ENCODE measurements around the gene ERI3.
A peak's percentile ranks its signal among the peaks of the same experiment; 100 is the strongest.

ERI3 gene

GRCh38 chr1:44246806-44247205, 108.3 kb downstream of the ERI3 start:
- Histone ChIP-seq H3K4me3 (ENCODE audit: low read length in 2 of 2) (no peak overlapping the region), H3K27me3 (ENCODE audit: control insufficient read depth in 1 of 2, insufficient read depth in 2 of 2, low read length in 2 of 2) (no peaks in the 10 kb centered on the region), H3K36me3 (ENCODE audit: control insufficient read depth in 2 of 2, insufficient read depth in 2 of 2, low read length in 2 of 2) (peaks cover 11 to 17% of the 10 kb centered on the region in 2 donors), H3K9ac (ENCODE audit: low read length in 2 of 2) (no peak overlapping the region), H3K9me3 (ENCODE audit: control insufficient read depth in 2 of 2, low read length in 2 of 2) (no peaks in the 10 kb centered on the region), H3K4me1 (ENCODE audit: control insufficient read depth, insufficient read depth, low read length) (no peaks in the 10 kb centered on the region), H3K27ac (ENCODE audit: low read length) (no peak overlapping the region)

DNA sequence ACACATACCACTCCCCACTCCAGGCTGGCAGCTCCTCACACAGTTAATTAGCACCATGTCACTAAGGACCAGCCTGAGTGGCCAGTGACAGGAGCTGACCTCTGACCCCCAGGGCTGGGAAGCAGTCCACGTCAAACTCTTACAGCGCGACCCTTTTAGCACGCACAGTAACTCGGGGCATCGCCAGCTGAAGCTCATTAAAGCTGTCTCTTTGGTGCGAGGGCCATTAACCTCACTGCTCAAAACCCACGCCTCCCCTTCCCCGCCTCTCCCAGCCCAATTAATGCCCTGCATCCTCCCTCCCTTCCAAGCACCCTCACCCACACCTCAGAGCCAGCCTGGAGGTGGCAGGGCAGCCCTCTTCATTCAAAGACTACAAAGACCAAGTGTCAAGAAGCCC, 110.1 kb downstream of the ERI3 start:
- Histone ChIP-seq H3K27ac (ENCODE audit: low read length) (no peak overlapping the region), H3K27me3 (ENCODE audit: control insufficient read depth in 1 of 2, insufficient read depth in 2 of 2, low read length in 2 of 2) (no peaks in the 10 kb centered on the region), H3K36me3 (ENCODE audit: control insufficient read depth in 2 of 2, insufficient read depth in 2 of 2, low read length in 2 of 2) (peaks cover 11 to 14% of the 10 kb centered on the region in 2 donors)

GRCh38 chr1:44243782-44244495, 111.1 kb downstream of the ERI3 start:
- Histone ChIP-seq H3K4me3 (ENCODE audit: low read length in 2 of 2) (no peak overlapping the region), H3K27me3 (ENCODE audit: control insufficient read depth in 1 of 2, insufficient read depth in 2 of 2, low read length in 2 of 2) (no peaks in the 10 kb centered on the region), H3K27ac (ENCODE audit: low read length) (no peak overlapping the region), H3K9ac (ENCODE audit: low read length in 2 of 2) (no peak overlapping the region), H3K4me1 (ENCODE audit: control insufficient read depth, insufficient read depth, low read length) (peaks cover 20% of the 10 kb centered on the region), H3K9me3 (ENCODE audit: control insufficient read depth in 2 of 2, low read length in 2 of 2) (no peaks in the 10 kb centered on the region), H3K36me3 (ENCODE audit: control insufficient read depth in 2 of 2, insufficient read depth in 2 of 2, low read length in 2 of 2) (peaks cover 11 to 14% of the 10 kb centered on the region in 2 donors)

More for the DNA sequence above, 110.1 kb downstream of the ERI3 start:
- no peak overlapping the region for H3K9ac ChIP-seq (ENCODE audit: low read length in 2 of 2)
- H3K9me3 ChIP-seq (ENCODE audit: control insufficient read depth in 2 of 2, low read length in 2 of 2), result no peaks in the 10 kb centered on the region
- no peak overlapping the region for H3K4me3 ChIP-seq (ENCODE audit: low read length in 2 of 2)
- peaks cover 9% of the 10 kb centered on the region for H3K4me1 ChIP-seq (ENCODE audit: control insufficient read depth, insufficient read depth, low read length)

DNA sequence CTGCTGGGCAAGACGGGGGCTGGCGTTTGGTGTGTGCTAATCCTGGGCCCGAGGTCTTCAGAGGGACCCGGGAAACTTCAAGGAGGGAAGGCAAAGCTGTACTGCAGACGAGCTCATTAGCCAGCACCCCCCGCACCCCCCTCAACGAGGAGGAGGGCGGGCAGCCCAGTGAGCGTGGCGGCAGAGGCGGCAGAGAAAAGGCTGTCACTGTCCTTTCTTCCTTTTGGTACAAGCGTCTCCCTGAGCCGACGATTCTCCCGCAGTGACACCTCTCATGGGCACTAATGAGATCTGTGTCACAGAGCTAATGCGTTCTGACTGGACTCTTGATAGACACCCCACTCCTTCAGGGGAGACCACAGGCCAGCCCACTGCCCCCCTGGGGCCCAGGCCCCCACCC, 112.3 kb downstream of the ERI3 start:
- Histone ChIP-seq H3K4me3 (ENCODE audit: low read length in 2 of 2) (no peak overlapping the region), H3K9me3 (ENCODE audit: control insufficient read depth in 2 of 2, low read length in 2 of 2) (no peaks in the 10 kb centered on the region), H3K4me1 (ENCODE audit: control insufficient read depth, insufficient read depth, low read length) (peaks cover 25% of the 10 kb centered on the region), H3K9ac (ENCODE audit: low read length in 2 of 2) (no peak overlapping the region), H3K27me3 (ENCODE audit: control insufficient read depth in 1 of 2, insufficient read depth in 2 of 2, low read length in 2 of 2) (no peaks in the 10 kb centered on the region), H3K36me3 (ENCODE audit: control insufficient read depth in 2 of 2, insufficient read depth in 2 of 2, low read length in 2 of 2) (peaks cover 10 to 12% of the 10 kb centered on the region in 2 donors), H3K27ac (ENCODE audit: low read length) (no peak overlapping the region)

GRCh38 chr1:44240802-44241671, 114.0 kb downstream of the ERI3 start:
- Histone ChIP-seq H3K4me1 (ENCODE audit: control insufficient read depth, insufficient read depth, low read length) (peaks cover 25% of the 10 kb centered on the region), H3K4me3 (ENCODE audit: low read length in 2 of 2) (no peak overlapping the region), H3K9me3 (ENCODE audit: control insufficient read depth in 2 of 2, low read length in 2 of 2) (no peaks in the 10 kb centered on the region), H3K36me3 (ENCODE audit: control insufficient read depth in 2 of 2, insufficient read depth in 2 of 2, low read length in 2 of 2) (peaks cover 9 to 10% of the 10 kb centered on the region in 2 donors), H3K27me3 (ENCODE audit: control insufficient read depth in 1 of 2, insufficient read depth in 2 of 2, low read length in 2 of 2) (no peaks in the 10 kb centered on the region), H3K27ac (ENCODE audit: low read length) (peak overlapping the region; percentile 71), H3K9ac (ENCODE audit: low read length in 2 of 2) (peak overlapping the region in 1 of 2 donors; percentile 19)

GRCh38 chr1:44239961-44240371, 115.1 kb downstream of the ERI3 start:
- no peak overlapping the region for H3K4me3 ChIP-seq (ENCODE audit: low read length in 2 of 2)
- peak overlapping the region; percentile 71 for H3K27ac ChIP-seq (ENCODE audit: low read length)
- H3K9ac ChIP-seq (ENCODE audit: low read length in 2 of 2), result peak overlapping the region; percentile 19 to 69
- no peaks in the 10 kb centered on the region for H3K27me3 ChIP-seq (ENCODE audit: control insufficient read depth in 1 of 2, insufficient read depth in 2 of 2, low read length in 2 of 2)
- peaks cover 25% of the 10 kb centered on the region for H3K4me1 ChIP-seq (ENCODE audit: control insufficient read depth, insufficient read depth, low read length)
- no peaks in the 10 kb centered on the region for H3K9me3 ChIP-seq (ENCODE audit: control insufficient read depth in 2 of 2, low read length in 2 of 2)
- H3K36me3 ChIP-seq (ENCODE audit: control insufficient read depth in 2 of 2, insufficient read depth in 2 of 2, low read length in 2 of 2), result peaks cover 9 to 10% of the 10 kb centered on the region in 2 donors

- peaks cover 9 to 10% of the 10 kb centered on the region in 2 donors for H3K36me3 ChIP-seq (ENCODE audit: control insufficient read depth in 2 of 2, insufficient read depth in 2 of 2, low read length in 2 of 2)
- no peaks in the 10 kb centered on the region for H3K9me3 ChIP-seq (ENCODE audit: control insufficient read depth in 2 of 2, low read length in 2 of 2)
- H3K4me3 ChIP-seq (ENCODE audit: low read length in 2 of 2), result no peak overlapping the region
- H3K27ac ChIP-seq (ENCODE audit: low read length), result peak overlapping the region; percentile 71
- H3K4me1 ChIP-seq (ENCODE audit: control insufficient read depth, insufficient read depth, low read length), result peaks cover 25% of the 10 kb centered on the region
- H3K27me3 ChIP-seq (ENCODE audit: control insufficient read depth in 1 of 2, insufficient read depth in 2 of 2, low read length in 2 of 2), result no peaks in the 10 kb centered on the region
- peak overlapping the region in 1 of 2 donors; percentile 14 for H3K9ac ChIP-seq (ENCODE audit: low read length in 2 of 2)
These were observed 115.6 kb downstream of the ERI3 start for GRCh38 chr1:44239331-44239960.

GRCh38 chr1:44238660-44239059, 116.4 kb downstream of the ERI3 start:
- Histone ChIP-seq H3K9ac (ENCODE audit: low read length in 2 of 2) (no peak overlapping the region), H3K27ac (ENCODE audit: low read length) (no peak overlapping the region), H3K4me1 (ENCODE audit: control insufficient read depth, insufficient read depth, low read length) (peaks cover 25% of the 10 kb centered on the region), H3K36me3 (ENCODE audit: control insufficient read depth in 2 of 2, insufficient read depth in 2 of 2, low read length in 2 of 2) (peaks cover 2 to 5% of the 10 kb centered on the region in 2 donors), H3K27me3 (ENCODE audit: control insufficient read depth in 1 of 2, insufficient read depth in 2 of 2, low read length in 2 of 2) (no peaks in the 10 kb centered on the region), H3K4me3 (ENCODE audit: low read length in 2 of 2) (no peak overlapping the region), H3K9me3 (ENCODE audit: control insufficient read depth in 2 of 2, low read length in 2 of 2) (no peaks in the 10 kb centered on the region)

DNA sequence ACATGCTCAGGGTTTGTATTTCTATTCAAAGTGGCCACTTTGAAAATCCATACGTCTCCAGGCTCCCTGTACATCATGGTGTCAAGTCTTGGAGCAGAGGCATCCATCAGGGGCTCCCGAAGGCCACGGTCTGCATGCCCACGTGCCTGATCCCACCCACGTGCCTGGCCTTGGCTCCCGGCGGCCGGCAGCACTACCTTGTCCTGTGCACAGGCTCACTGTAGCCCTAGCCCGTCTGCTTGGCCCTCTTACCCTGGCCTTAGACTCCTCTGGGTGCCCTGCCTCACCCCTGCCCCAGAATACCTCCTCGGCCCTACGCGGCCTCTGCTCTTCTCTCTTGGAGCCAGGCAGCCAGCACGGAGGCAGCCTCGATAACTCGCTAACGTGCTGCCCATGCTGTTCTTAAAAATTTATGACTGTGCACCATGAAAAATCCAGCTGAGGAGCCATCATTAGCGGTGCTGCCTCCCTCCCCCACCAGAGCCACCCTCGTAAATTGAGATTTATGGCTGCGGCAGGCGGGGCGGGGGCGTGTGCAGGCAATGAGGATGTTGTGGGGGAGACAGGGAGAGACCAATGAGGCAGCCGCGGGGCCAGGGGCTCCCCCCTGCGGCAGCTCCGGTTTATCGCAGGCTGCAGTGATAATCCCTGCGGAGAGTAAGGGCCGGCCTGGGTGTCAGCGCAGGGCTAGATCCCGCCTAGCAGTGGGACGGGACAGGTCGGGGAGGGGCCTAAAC, 117.2 kb downstream of the ERI3 start:
- no peaks in the 10 kb centered on the region for H3K9me3 ChIP-seq (ENCODE audit: control insufficient read depth in 2 of 2, low read length in 2 of 2)
- H3K9ac ChIP-seq (ENCODE audit: low read length in 2 of 2), result no peak overlapping the region
- no peaks in the 10 kb centered on the region for H3K27me3 ChIP-seq (ENCODE audit: control insufficient read depth in 1 of 2, insufficient read depth in 2 of 2, low read length in 2 of 2)
- peaks cover 0 to 3% of the 10 kb centered on the region in 2 donors for H3K36me3 ChIP-seq (ENCODE audit: control insufficient read depth in 2 of 2, insufficient read depth in 2 of 2, low read length in 2 of 2)
- peaks cover 25% of the 10 kb centered on the region for H3K4me1 ChIP-seq (ENCODE audit: control insufficient read depth, insufficient read depth, low read length)
- no peak overlapping the region for H3K27ac ChIP-seq (ENCODE audit: low read length)
- peak overlapping the region in 1 of 2 donors; percentile 22 for H3K4me3 ChIP-seq (ENCODE audit: low read length in 2 of 2)
